Duodenal mucosa (tissue), 2 donors: ENCODE results near the gene AKAP12.
"Not testable (repeated sequence)": the region's sequence is repeated elsewhere in the genome, so short reads cannot be mapped to it uniquely, and the experiment has no call there.

Experiments
- H3K27ac ChIP-seq: one replicate; pipeline ENCODE4 v1.7.0; 2013; ENCODE audit warnings: low read depth, low read length
- H3K27me3 ChIP-seq, 2 donors: one replicate each; pipeline ENCODE4 v1.7.0; 2013; ENCODE audit warnings: low read length in 2 of 2, control low read depth in 1 of 2; ENCODE audit not compliant: insufficient read depth in 2 of 2, control insufficient read depth in 1 of 2
- H3K36me3 ChIP-seq, 2 donors: one replicate each; pipeline ENCODE4 v1.7.0; 2013; ENCODE audit warnings: low read length in 2 of 2, control low read depth in 1 of 2; ENCODE audit not compliant: insufficient read depth in 2 of 2, control insufficient read depth in 1 of 2
- H3K4me1 ChIP-seq, 2 donors: one replicate each; pipeline ENCODE4 v1.7.0; 2013; ENCODE audit warnings: low read length in 2 of 2, control low read depth in 1 of 2; ENCODE audit not compliant: insufficient read depth in 2 of 2, control insufficient read depth in 1 of 2
- H3K4me3 ChIP-seq, 2 donors: one replicate each; pipeline ENCODE4 v1.7.0; 2013; ENCODE audit warnings: low read length in 2 of 2, low read depth in 1 of 2
- H3K9ac ChIP-seq, 2 donors: one replicate each; pipeline ENCODE4 v1.7.0; 2013; ENCODE audit warnings: low read length in 2 of 2, low read depth in 1 of 2
- H3K9me3 ChIP-seq, 2 donors: one replicate each; pipeline ENCODE4 v1.7.0; 2013; ENCODE audit warnings: low read length in 2 of 2, control low read depth in 1 of 2; ENCODE audit not compliant: control insufficient read depth in 1 of 2

AKAP12 gene

DNA sequence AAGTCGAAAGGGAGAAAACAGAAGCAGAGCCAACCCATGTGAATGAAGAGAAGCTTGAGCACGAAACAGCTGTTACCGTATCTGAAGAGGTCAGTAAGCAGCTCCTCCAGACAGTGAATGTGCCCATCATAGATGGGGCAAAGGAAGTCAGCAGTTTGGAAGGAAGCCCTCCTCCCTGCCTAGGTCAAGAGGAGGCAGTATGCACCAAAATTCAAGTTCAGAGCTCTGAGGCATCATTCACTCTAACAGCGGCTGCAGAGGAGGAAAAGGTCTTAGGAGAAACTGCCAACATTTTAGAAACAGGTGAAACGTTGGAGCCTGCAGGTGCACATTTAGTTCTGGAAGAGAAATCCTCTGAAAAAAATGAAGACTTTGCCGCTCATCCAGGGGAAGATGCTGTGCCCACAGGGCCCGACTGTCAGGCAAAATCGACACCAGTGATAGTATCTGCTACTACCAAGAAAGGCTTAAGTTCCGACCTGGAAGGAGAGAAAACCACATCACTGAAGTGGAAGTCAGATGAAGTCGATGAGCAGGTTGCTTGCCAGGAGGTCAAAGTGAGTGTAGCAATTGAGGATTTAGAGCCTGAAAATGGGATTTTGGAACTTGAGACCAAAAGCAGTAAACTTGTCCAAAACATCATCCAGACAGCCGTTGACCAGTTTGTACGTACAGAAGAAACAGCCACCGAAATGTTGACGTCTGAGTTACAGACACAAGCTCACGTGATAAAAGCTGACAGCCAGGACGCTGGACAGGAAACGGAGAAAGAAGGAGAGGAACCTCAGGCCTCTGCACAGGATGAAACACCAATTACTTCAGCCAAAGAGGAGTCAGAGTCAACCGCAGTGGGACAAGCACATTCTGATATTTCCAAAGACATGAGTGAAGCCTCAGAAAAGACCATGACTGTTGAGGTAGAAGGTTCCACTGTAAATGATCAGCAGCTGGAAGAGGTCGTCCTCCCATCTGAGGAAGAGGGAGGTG is 112.9 kb downstream of the AKAP12 start:
- no peak overlapping the region for H3K27ac ChIP-seq
- no peak overlapping the region for H3K4me3 ChIP-seq
- no peaks in the 10 kb centered on the region for H3K36me3 ChIP-seq
- no peaks in the 10 kb centered on the region for H3K27me3 ChIP-seq
- no peaks in the 10 kb centered on the region for H3K9me3 ChIP-seq
- H3K9ac ChIP-seq: no peak overlapping the region
- H3K4me1 ChIP-seq: no peaks in the 10 kb centered on the region

DNA sequence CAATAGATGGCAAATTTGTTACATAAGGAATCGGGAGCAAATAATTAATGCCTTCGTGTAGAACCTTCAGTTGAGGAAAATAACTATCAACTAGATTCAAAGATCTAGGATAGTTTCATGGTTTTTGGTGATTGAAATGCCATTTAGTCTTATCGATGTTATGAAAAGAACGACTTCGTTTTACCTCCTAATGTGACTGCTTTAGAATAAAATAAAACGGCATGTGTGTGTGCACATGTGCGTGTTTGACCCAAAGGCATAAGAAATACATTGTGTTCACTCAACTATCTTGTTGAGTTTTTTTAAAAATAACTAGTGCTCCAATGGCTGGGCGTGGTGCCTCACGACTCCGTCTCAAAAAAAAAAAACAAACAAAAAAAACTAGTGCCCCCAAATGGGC is 114.0 kb downstream of the AKAP12 start:
- Histone ChIP-seq H3K27ac (no peak overlapping the region), H3K9ac (no peak overlapping the region), H3K36me3 (no peaks in the 10 kb centered on the region), H3K4me1 (no peaks in the 10 kb centered on the region), H3K4me3 (no peak overlapping the region), H3K27me3 (no peaks in the 10 kb centered on the region), H3K9me3 (no peaks in the 10 kb centered on the region)

DNA sequence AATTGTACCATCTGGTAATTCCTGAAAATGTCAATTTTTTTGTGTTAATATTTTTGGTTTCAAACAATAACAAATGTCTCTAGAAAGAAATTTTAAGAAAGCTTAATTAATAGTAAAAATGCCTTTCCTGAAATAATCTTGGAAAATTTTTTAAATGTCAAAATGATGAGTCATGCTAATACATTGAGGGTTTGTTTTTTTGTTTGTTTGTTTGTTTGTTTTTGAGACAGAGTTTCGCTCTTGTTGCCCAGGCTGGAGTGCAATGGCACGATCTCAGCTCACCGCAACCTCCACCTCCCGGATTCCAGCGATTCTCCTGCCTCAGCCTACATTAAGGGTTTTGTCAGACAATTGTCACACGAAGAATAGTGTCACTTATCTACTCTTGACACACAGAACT is 117.2 kb downstream of the AKAP12 start:
- H3K9me3 ChIP-seq, H3K9ac ChIP-seq, H3K27me3 ChIP-seq, H3K4me1 ChIP-seq, H3K36me3 ChIP-seq, H3K27ac ChIP-seq, H3K4me3 ChIP-seq: not testable (repeated sequence)

DNA sequence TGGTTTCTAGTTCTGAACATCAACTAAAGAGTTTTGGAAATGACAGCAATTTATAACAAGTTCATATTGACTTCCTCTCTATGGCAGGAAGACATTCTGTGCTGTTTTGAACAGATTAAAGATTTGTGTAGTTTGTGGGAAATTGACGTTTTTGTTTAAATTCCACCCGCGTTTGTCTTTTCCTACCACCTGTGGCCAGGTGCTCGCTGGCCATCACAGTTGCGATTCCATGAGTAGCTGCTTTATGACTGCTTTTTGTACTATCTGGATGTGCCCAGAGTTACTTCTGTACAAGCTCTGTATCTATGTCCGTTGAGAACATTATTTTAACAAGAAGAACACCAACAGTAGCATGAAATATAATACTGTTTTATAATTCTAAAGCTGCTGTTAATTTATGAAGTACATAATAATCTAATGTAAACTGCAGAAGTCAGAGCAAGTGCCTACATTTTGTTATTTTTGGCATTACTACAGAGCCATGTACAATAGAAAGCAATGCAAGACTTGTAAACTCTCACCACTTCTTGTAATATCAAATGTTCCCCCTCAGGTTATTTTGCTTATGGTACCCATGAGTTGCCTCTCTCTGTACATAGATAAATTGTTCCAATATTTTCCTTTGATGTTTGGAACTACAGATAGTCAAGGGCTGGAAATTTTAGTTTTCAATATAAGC is 118.1 kb downstream of the AKAP12 start:
- Histone ChIP-seq H3K9ac (no peak overlapping the region), H3K9me3 (no peaks in the 10 kb centered on the region), H3K27me3 (no peaks in the 10 kb centered on the region), H3K36me3 (peaks cover 3 to 12% of the 10 kb centered on the region in 2 donors), H3K27ac (no peak overlapping the region), H3K4me3 (no peak overlapping the region), H3K4me1 (no peaks in the 10 kb centered on the region)

DNA sequence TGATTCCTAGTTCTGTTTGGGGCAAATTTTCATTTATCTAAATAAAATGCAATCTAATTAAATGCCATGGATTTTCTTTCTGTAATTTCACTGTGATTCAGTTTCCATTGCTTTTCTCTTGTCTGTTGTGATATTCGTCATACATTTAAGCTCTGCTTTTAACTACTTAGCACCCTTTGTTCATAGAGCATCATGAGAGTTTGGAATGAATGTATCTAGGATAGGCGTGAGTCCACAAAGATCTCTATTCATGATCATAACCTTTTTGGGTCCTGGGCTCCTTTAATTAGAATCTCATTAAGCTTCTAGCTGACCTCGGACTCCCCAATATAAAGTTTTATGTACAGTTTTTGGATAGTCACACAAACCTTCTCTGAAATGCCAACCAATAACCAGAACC is 118.7 kb downstream of the AKAP12 start:
- Histone ChIP-seq H3K9ac (no peak overlapping the region), H3K9me3 (no peaks in the 10 kb centered on the region), H3K4me3 (no peak overlapping the region), H3K4me1 (no peaks in the 10 kb centered on the region), H3K27ac (no peak overlapping the region), H3K36me3 (peaks cover 3 to 12% of the 10 kb centered on the region in 2 donors), H3K27me3 (no peaks in the 10 kb centered on the region)

DNA sequence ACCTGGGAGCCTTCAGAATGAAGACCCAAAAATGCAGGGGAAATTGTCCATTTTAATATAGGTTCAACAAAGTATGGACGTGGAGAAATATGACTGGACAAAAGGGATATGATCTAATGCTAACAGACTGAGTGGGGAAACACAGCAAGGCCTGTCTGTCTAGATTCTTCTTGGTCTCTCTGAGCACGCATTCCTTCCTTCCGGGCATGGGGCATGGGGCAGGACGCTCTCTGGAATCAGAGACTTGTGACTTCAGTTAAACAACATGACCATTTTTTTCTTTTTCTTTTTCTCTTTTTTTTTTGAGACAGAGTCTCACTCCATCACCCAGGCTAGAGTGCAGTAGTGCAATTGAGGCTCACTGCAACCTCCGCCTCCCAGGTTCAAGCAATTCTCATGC is 119.7 kb downstream of the AKAP12 start:
- Histone ChIP-seq H3K4me1 (no peaks in the 10 kb centered on the region), H3K27ac (no peak overlapping the region), H3K36me3 (peaks cover 9 to 12% of the 10 kb centered on the region in 2 donors), H3K9me3 (no peaks in the 10 kb centered on the region), H3K9ac (no peak overlapping the region), H3K27me3 (no peaks in the 10 kb centered on the region), H3K4me3 (no peak overlapping the region)

GRCh38 chr6:151365233-151365632 is 125.5 kb downstream of the AKAP12 start:
- H3K9ac ChIP-seq: no peak overlapping the region
- no peaks in the 10 kb centered on the region for H3K9me3 ChIP-seq
- no peaks in the 10 kb centered on the region for H3K4me1 ChIP-seq
- H3K27ac ChIP-seq: no peak overlapping the region
- H3K36me3 ChIP-seq: peaks cover 32 to 37% of the 10 kb centered on the region in 2 donors
- H3K27me3 ChIP-seq: no peaks in the 10 kb centered on the region
- H3K4me3 ChIP-seq: no peak overlapping the region

- no peaks in the 10 kb centered on the region for H3K27me3 ChIP-seq
- H3K36me3 ChIP-seq: peaks cover 32 to 38% of the 10 kb centered on the region in 2 donors
- H3K4me1 ChIP-seq: peaks cover 0 to 5% of the 10 kb centered on the region in 2 donors
- H3K4me3 ChIP-seq: no peak overlapping the region
- H3K9me3 ChIP-seq: no peaks in the 10 kb centered on the region
- H3K9ac ChIP-seq: no peak overlapping the region
- no peak overlapping the region for H3K27ac ChIP-seq
Measured at GRCh38 chr6:151370509-151371078, 130.8 kb downstream of the AKAP12 start.

- H3K36me3 ChIP-seq: peaks cover 20 to 26% of the 10 kb centered on the region in 2 donors
- H3K27me3 ChIP-seq: no peaks in the 10 kb centered on the region
- H3K4me3 ChIP-seq: no peak overlapping the region
- H3K9ac ChIP-seq: no peak overlapping the region
- no peaks in the 10 kb centered on the region for H3K9me3 ChIP-seq
- peaks cover 0 to 5% of the 10 kb centered on the region in 2 donors for H3K4me1 ChIP-seq
- no peak overlapping the region for H3K27ac ChIP-seq
Measured at GRCh38 chr6:151372164-151372563, 132.4 kb downstream of the AKAP12 start.
